HepG2 (cell line): ENCODE measurements around the gene FGF19. TPM values are rescaled to one million over a fixed set of nuclear protein-coding genes. Genes with fewer than 3 reads are reported as not detected.

Source experiments
- ATAC-seq: fragments of 200-7000 bp; cut with Tn5 transposase; 3 replicates; pipeline ENCODE4 v1.9.1; 2020; ENCODE audit warnings: mild to moderate bottlenecking, moderate library complexity
- BruUV-seq: library from RNA; stranded (reverse); fragments of 400-500 nt; replicated peaks from 2 replicates; lab custom pipeline; 2021; lab: Mats Ljungman, UMichigan
- CTCF ChIA-PET: fragments of 300-600 bp; formaldehyde crosslinking; extraction: SDS; loops from one replicate; lab custom pipeline; 2021; ENCODE audit warnings: low total read pairs, inconsistent platforms, low intra/inter-chr PET ratio; lab: Yijun Ruan, JAX
- POLR2A ChIA-PET: fragments of 350-600 bp; sonication (Branson Sonifier 250); formaldehyde crosslinking; loops from one replicate; lab custom pipeline; 2020; ENCODE audit warnings: antibody characterized with exemption, inconsistent platforms; lab: Yijun Ruan, JAX
- DNase-seq: peaks from one replicate; pipeline ENCODE4 v3.0.0-alpha.2; 2015; ENCODE audit warnings: low spot score
- FAIRE-seq: peaks from 3 replicates; lab custom pipeline; 2011; peaks lifted over from hg19 to GRCh38; lab: Jason Lieb, UNC
- H2AFZ ChIP-seq: one replicate; pipeline ENCODE4 v1.6.1; 2011; ENCODE audit warnings: low read length, inconsistent platforms
- H3K27ac ChIP-seq: fragments of 300-600 bp; 3 replicates; pipeline ENCODE4 v1.8.0; 2011; ENCODE audit warnings: mixed run types, mild to moderate bottlenecking, mixed read lengths, low read length, inconsistent platforms; ENCODE audit not compliant: insufficient read depth; ENCODE audit errors: extremely low read length
- H3K27me3 ChIP-seq, 2 experiments: fragments of 200-600 bp in 1 of 2; 2 replicates in 1 of 2; 3 replicates in 1 of 2; pipeline versions ENCODE4 v1.6.0 to v1.8.0; 2011; ENCODE audit warnings: low read length in 2 of 2, mild to moderate bottlenecking in 2 of 2, moderate library complexity in 2 of 2, inconsistent platforms in 1 of 2; ENCODE audit not compliant: insufficient read depth in 2 of 2, control insufficient read depth in 1 of 2
- H3K36me3 ChIP-seq, 2 experiments: fragments of 200-600 bp in 1 of 2; replicated peaks in 1 of 2; 2 replicates in 1 of 2; 3 replicates in 1 of 2; pipeline versions ENCODE4 v1.5.1 to v1.8.0; 2011; ENCODE audit warnings: low read length in 2 of 2, inconsistent platforms in 1 of 2; ENCODE audit not compliant: insufficient read depth in 2 of 2, control insufficient read depth in 1 of 2
- H3K4me1 ChIP-seq: 2 replicates; pipeline ENCODE4 v1.5.1; 2012; ENCODE audit warnings: low read length, inconsistent platforms; ENCODE audit not compliant: insufficient read depth
- H3K4me2 ChIP-seq: 2 replicates; pipeline ENCODE4 v1.6.0; 2011; ENCODE audit warnings: low read depth, low read length, inconsistent platforms
- H3K4me3 ChIP-seq, 3 experiments: fragments of 200-600 bp in 1 of 3; sonication (generic), shearing (Covaris generic) in 1 of 3; replicated peaks in 1 of 3; 2 replicates each; pipeline ENCODE4 v1.5.1; 2011 to 2016; ENCODE audit warnings: low read length in 3 of 3, inconsistent platforms in 2 of 3, low read depth in 2 of 3, mild to moderate bottlenecking in 2 of 3, control low read depth in 1 of 3, mixed read lengths in 1 of 3; ENCODE audit not compliant: insufficient read depth in 1 of 3
- H3K79me2 ChIP-seq: one replicate; pipeline ENCODE4 v1.6.1; 2011; ENCODE audit warnings: low read length, inconsistent platforms; ENCODE audit not compliant: insufficient read depth
- H3K9ac ChIP-seq: 2 replicates; pipeline ENCODE4 v1.6.0; 2011; ENCODE audit warnings: mild to moderate bottlenecking, low read depth, low read length, inconsistent platforms; ENCODE audit not compliant: insufficient read depth
- H3K9me3 ChIP-seq: 2 replicates; pipeline ENCODE4 v1.5.1; 2012; ENCODE audit warnings: mild to moderate bottlenecking, low read length
- H4K20me1 ChIP-seq: 2 replicates; pipeline ENCODE4 v1.6.0; 2011; ENCODE audit warnings: inconsistent platforms, mild to moderate bottlenecking, low read length, moderate library complexity; ENCODE audit not compliant: insufficient read depth
- CBFB ChIP-seq: sonication (generic); formaldehyde crosslinking; IDR thresholded peaks from 2 replicates; pipeline ENCODE4 v1.4.0; 2020; ENCODE audit warnings: missing genetic modification reagents
- FOXJ3 ChIP-seq: sonication (generic); formaldehyde crosslinking; IDR thresholded peaks from 2 replicates; pipeline ENCODE4 v1.4.0; 2020; ENCODE audit warnings: missing genetic modification reagents, mild to moderate bottlenecking, borderline replicate concordance
- FOXO4 ChIP-seq: sonication (generic); formaldehyde crosslinking; conservative IDR thresholded peaks from 2 replicates; pipeline ENCODE4 v1.8.1; 2023; ENCODE audit warnings: missing genetic modification reagents
- NFAT5 ChIP-seq: sonication (generic); formaldehyde crosslinking; IDR thresholded peaks from 2 replicates; pipeline ENCODE4 v1.4.0; 2020; ENCODE audit warnings: missing genetic modification reagents
- SNRNP70 ChIP-seq: fragments of 200-400 bp; formaldehyde crosslinking; IDR thresholded peaks from 2 replicates; pipeline ENCODE4 v1.6.1; 2017; ENCODE audit warnings: mild to moderate bottlenecking, low read depth, low read length, moderate library complexity
- ZBTB46 ChIP-seq: sonication (generic); formaldehyde crosslinking; IDR thresholded peaks from 2 replicates; pipeline ENCODE4 v1.4.0; 2020; ENCODE audit warnings: mild to moderate bottlenecking, missing genetic modification reagents, borderline replicate concordance
- ZNF136 ChIP-seq: sonication (generic); formaldehyde crosslinking; IDR thresholded peaks from 2 replicates; pipeline ENCODE4 v1.8.1; 2022; ENCODE audit warnings: low read depth, mild to moderate bottlenecking, moderate library complexity, missing genetic modification reagents
- ZNF30 ChIP-seq: sonication (generic); formaldehyde crosslinking; IDR thresholded peaks from 2 replicates; pipeline ENCODE4 v1.5.0; 2020; ENCODE audit warnings: mild to moderate bottlenecking, missing genetic modification reagents
- ZNF75D ChIP-seq: sonication (generic); formaldehyde crosslinking; IDR thresholded peaks from 2 replicates; pipeline ENCODE4 v1.8.1; 2023; ENCODE audit warnings: missing genetic modification reagents, mild to moderate bottlenecking, borderline replicate concordance
- ZNF780A ChIP-seq: sonication (generic); formaldehyde crosslinking; IDR thresholded peaks from 2 replicates; pipeline ENCODE4 v1.8.0; 2022; ENCODE audit warnings: mild to moderate bottlenecking, missing genetic modification reagents, moderate library complexity
- WGBS: methylation state at CpG from one replicate; pipeline ENCODE4 v1.1.6; 2017; ENCODE audit warnings: low lambda C conversion rate; 5-methylcytosine and 5-hydroxymethylcytosine counted together
- in situ Hi-C: cut with HindIII; loops from 2 replicates; pipeline ENCODE4 v1.10.0; 2017; ENCODE audit warnings: low pct_unique_long_range_greater_than_20kb; ENCODE audit not compliant: extremely low pct_ligation_motif_present
- intact Hi-C: fragments of 100-400 bp; cut with micrococcal nuclease; formaldehyde crosslinking; loops from one replicate; pipeline ENCODE4 v1.10.0; 2022; ENCODE audit not compliant: unreplicated experiment
- polyA plus RNA-seq, 8 experiments: library from polyadenylated mRNA; depleted of rRNA in 3 of 8; stranded (reverse) in 7 of 8; unstranded in 1 of 8; fragments of >200 nt; fragmentation: Illumina TruSeq in 4 of 8; extraction: Trizol in 4 of 8; gene quantifications; 2 replicates each; pipeline versions ENCODE4 v1.2.1 to v1.2.3, GENCODE V29; 2011 to 2016; ENCODE audit warnings: low read depth in 4 of 8, missing spikeins in 1 of 8, mixed read lengths in 1 of 8; ENCODE audit not compliant: insufficient read depth in 1 of 8
- total RNA-seq, 5 experiments: library from RNA; depleted of rRNA; stranded (reverse); fragments of >200 nt; fragmentation: Illumina TruSeq; extraction: Trizol; gene quantifications; 2 replicates each; pipeline ENCODE4 v1.2.3, GENCODE V29; 2016; ENCODE audit warnings: low read depth in 1 of 5
- TF ChIP-seq, protein P1 (sequence below): sonication (generic); formaldehyde crosslinking; IDR thresholded peaks from 2 replicates; pipeline ENCODE4 v1.4.0; 2020; ENCODE audit warnings: mild to moderate bottlenecking, missing genetic modification reagents
- TF ChIP-seq, protein P2 (sequence below): sonication (generic); formaldehyde crosslinking; IDR thresholded peaks from 2 replicates; pipeline ENCODE4 v1.4.0; 2020; ENCODE audit warnings: missing genetic modification reagents

Gene FGF19
- total and polyA plus RNA-seq, 2 of the 13 experiments (the other 11 are each of a cell fraction or from before 2014, with no cell fraction given) = 0.07 TPM; not detected in 1

DNA sequence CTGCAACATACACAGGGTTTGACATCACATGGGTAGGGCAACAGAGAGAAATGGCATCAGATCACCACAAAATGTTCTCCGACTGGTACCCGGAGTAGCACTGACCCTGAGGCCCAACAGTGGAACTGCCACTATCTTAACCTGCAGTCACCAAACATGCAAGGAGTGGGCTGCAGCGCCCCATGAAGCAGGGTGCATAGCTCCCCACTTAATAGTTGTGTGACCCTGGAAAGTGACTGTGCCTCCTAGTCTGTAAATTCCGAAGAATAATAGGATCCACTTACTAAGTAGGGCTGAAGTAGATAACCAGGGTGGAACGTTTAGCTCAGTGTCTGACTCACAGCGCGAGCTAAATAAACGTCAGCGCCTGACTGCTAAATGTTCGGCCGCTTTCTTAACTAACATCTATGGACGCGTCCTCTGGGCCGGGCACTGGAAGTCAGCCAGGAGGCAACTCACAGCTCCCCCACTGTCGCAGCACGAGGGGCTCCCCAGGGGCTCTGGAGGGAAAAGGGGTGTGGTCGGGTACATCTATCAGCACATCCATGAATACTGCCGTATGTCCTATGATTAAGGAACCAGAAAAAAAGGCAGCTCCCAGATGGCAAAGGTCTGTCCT lies 29.4 kb downstream of the FGF19 start:
- peaks cover 20% of the 10 kb centered on the region for H3K79me2 ChIP-seq
- TF ChIP-seq NFAT5 = no peak
- 0 out of 2 replicates have a peak, but pooled peaks have one; percentile 8 for TF ChIP-seq ZBTB46 (CRISPR knock-in tag)
- 0 out of 2 replicates have a peak, but pooled peaks have one; percentile 3 for TF ChIP-seq ZNF30 (CRISPR knock-in tag)
- 0 out of 2 replicates have a peak, but pooled peaks have one; percentile 19 for TF ChIP-seq FOXJ3 (CRISPR knock-in tag)
- 0 out of 2 replicates have a peak, but pooled peaks have one; percentile 82 for TF ChIP-seq FOXO4 (CRISPR knock-in tag)
- TF ChIP-seq ZNF780A = 0 out of 2 replicates have a peak, but pooled peaks have one; percentile 4
- TF ChIP-seq CBFB = no peak
- TF ChIP-seq SNRNP70 = no peak
- TF ChIP-seq, protein P1, sequence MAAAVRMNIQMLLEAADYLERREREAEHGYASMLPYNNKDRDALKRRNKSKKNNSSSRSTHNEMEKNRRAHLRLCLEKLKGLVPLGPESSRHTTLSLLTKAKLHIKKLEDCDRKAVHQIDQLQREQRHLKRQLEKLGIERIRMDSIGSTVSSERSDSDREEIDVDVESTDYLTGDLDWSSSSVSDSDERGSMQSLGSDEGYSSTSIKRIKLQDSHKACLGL (CRISPR knock-in tag) = no peak
- TF ChIP-seq, protein P2, sequence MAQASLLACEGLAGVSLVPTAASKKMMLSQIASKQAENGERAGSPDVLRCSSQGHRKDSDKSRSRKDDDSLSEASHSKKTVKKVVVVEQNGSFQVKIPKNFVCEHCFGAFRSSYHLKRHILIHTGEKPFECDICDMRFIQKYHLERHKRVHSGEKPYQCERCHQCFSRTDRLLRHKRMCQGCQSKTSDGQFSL (CRISPR knock-in tag) = 0 out of 2 replicates have a peak, but pooled peaks have one; percentile 50
- TF ChIP-seq ZNF136 (CRISPR knock-in tag) = no peak
- peak; percentile 1; the same call in 1 of the 2 replicates for TF ChIP-seq ZNF75D (CRISPR knock-in tag)

More for the DNA sequence above, 29.4 kb downstream of the FGF19 start:
- intact Hi-C loops = no loop called here
- H3K9me3 ChIP-seq = no peaks in the 10 kb centered on the region
- ATAC-seq (peak; percentile 21), FAIRE-seq (no peak), DNase-seq (no peak)
- POLR2A ChIA-PET = interaction anchor here (0.9 to 4.1 kb wide), 12 partner anchors 10 to 573 kb away, joined by 3 to 80 read pairs (median 4); no protein-coding TSS in a partner anchor
- H3K27ac ChIP-seq = peak overlapping the region; percentile 76
- H3K4me3 ChIP-seq = peak overlapping the region; percentile 86 to 96 (median 90)
- in situ Hi-C loops = loop anchor here (10.0 kb wide), 1 partner anchor 570 kb away; no protein-coding TSS in a partner anchor
- no peaks in the 10 kb centered on the region for H3K27me3 ChIP-seq
- H4K20me1 ChIP-seq = peaks cover 3% of the 10 kb centered on the region; the same call in 1 of the 2 replicates
- H3K9ac ChIP-seq = peak overlapping the region; percentile 97
- H3K4me2 ChIP-seq = peak overlapping the region; percentile 90
- peaks cover 43% of the 10 kb centered on the region for H3K4me1 ChIP-seq
- H3K36me3 ChIP-seq = peaks cover 4 to 17% of the 10 kb centered on the region in 2 experiments; a peak in 4 of 5 replicates
- no peak overlapping the region for H2AFZ ChIP-seq
- 0% methylated on average over 11 of the region's 18 CpGs for WGBS
- CTCF ChIA-PET = interaction anchor here (1.1 kb wide), 1 partner anchor 32 kb away, joined by 4 read pairs; no protein-coding TSS in a partner anchor
- TSS peak; percentile 54 for BruUV-seq
